NCI-H2196 treated with DMSO at 0.1 percent for 48 hours (cell line): ENCODE measurements around the gene TTC32.
"Not testable (repeated sequence)": the region's sequence is repeated elsewhere in the genome, so short reads cannot be mapped to it uniquely, and the experiment has no call there.

ENCODE experiments used
- DNase-seq: peaks from one replicate; lab custom pipeline; 2025; ENCODE audit not compliant: unreplicated experiment; lab: John Stamatoyannopoulos, UW

TTC32 gene

GRCh38 chr2:19901442-19902215, at the start of gene TTC32:
Gene TTC32 (minus strand): TSS chr2:19901983. CDS start chr2:19901854, 129 bp downstream.
- DNase-seq, result peak; percentile 83

GRCh38 chr2:19949071-19949470, 47.3 kb upstream of the TTC32 start:
- DNase-seq, result no peak

GRCh38 chr2:19947184-19947940, 45.6 kb upstream of the TTC32 start:
- no peak for DNase-seq

GRCh38 chr2:19944205-19944845, 42.5 kb upstream of the TTC32 start:
- DNase-seq, result no peak

- DNase-seq, result no peak
Observed at GRCh38 chr2:19943189-19943588, 41.4 kb upstream of the TTC32 start.

GRCh38 chr2:19942199-19942598, 40.4 kb upstream of the TTC32 start:
- no peak for DNase-seq

GRCh38 chr2:19937004-19937403, 35.2 kb upstream of the TTC32 start:
- no peak for DNase-seq

GRCh38 chr2:19936203-19936602, 34.4 kb upstream of the TTC32 start:
- no peak for DNase-seq

- peak; percentile 3 for DNase-seq
Observed at GRCh38 chr2:19933351-19933981, 31.7 kb upstream of the TTC32 start.

- no peak for DNase-seq
Observed at GRCh38 chr2:19932928-19933327, 31.1 kb upstream of the TTC32 start.

GRCh38 chr2:19929226-19929625, 27.4 kb upstream of the TTC32 start:
- no peak for DNase-seq

GRCh38 chr2:19927816-19928215, 26.0 kb upstream of the TTC32 start:
- DNase-seq, result not testable (repeated sequence)

GRCh38 chr2:19924526-19924925, 22.7 kb upstream of the TTC32 start:
- not testable (repeated sequence) for DNase-seq

- not testable (repeated sequence) for DNase-seq
Observed at GRCh38 chr2:19922188-19922587, 20.4 kb upstream of the TTC32 start.

GRCh38 chr2:19916385-19916950, 14.7 kb upstream of the TTC32 start:
- no peak for DNase-seq

GRCh38 chr2:19914266-19914975, 12.6 kb upstream of the TTC32 start:
- DNase-seq, result no peak

- no peak for DNase-seq
Observed at GRCh38 chr2:19911808-19912509, 10.2 kb upstream of the TTC32 start.

GRCh38 chr2:19902216-19902740, 495 bp upstream of the TTC32 start:
- DNase-seq, result no peak

GRCh38 chr2:19900931-19901441, 797 bp downstream of the TTC32 start:
- no peak for DNase-seq
